ENCODE results near the gene GOSR2. TPM values are rescaled to one million over a fixed set of nuclear protein-coding genes. Genes with fewer than 3 reads are reported as not detected.

GOSR2 gene
- total RNA-seq, 1 experiment from 2014 or later: 53.5 TPM

DNA sequence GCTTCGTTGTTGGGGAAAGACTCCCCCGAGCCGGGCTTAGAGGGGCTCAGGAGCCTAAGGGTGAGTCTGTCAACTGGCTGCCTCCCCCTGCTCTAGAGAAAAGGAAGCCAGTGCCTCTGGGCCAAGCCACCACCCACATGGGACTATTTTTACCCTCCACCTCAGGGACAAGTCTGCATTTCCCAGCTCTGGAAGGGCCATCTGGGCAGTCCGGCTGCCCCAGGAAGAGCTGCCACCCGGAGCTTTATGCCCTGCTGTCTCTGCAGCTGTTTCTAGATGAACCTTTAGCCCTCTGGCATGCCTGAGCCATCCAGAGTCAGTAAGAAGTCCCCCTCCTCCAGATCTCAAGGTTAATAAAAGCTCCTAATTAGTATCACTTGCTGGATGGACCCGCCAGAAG lies 61.4 kb downstream of the GOSR2 start:
- H3K27me3 Mint-ChIP-seq (ENCODE audit: low read depth): peaks cover 62% of the 10 kb centered on the region
- Histone ChIP-seq H4K20me1 (ENCODE audit: control insufficient read depth, insufficient read depth, insufficient read length) (no peaks in the 10 kb centered on the region), H3K56ac (ENCODE audit: insufficient read length, low read depth, low read length) (no peak overlapping the region), H2AK5ac (ENCODE audit: insufficient read length, low read length) (no peak overlapping the region), H3K18ac (ENCODE audit: insufficient read length, low read depth, low read length) (no peak overlapping the region), H2BK120ac (ENCODE audit: low read depth, low read length, poor library complexity, severe bottlenecking) (no peak overlapping the region), H3K14ac (ENCODE audit: insufficient read depth, low read length) (no peak overlapping the region), H3K23ac (ENCODE audit: insufficient read length, low read depth, low read length) (no peak overlapping the region), H2BK12ac (ENCODE audit: insufficient read length, low read depth, low read length) (no peak overlapping the region), H3K9ac (ENCODE audit: extremely low read depth, insufficient read length, low read length) (no peak overlapping the region), H3K79me1 (ENCODE audit: insufficient read depth, low read depth, low read length, poor library complexity, severe bottlenecking) (no peaks in the 10 kb centered on the region), H2BK15ac (ENCODE audit: low read depth, low read length) (no peak overlapping the region), H3K27me3 (ENCODE audit: insufficient read depth, low read length) (peaks cover under 1% of the 10 kb centered on the region; the same call in 1 of the 2 replicates), H3K4ac (ENCODE audit: low read depth, low read length) (no peak overlapping the region), H3T11ph (ENCODE audit: low read length) (no peak overlapping the region), H3K4me1 (ENCODE audit: insufficient read depth, low read length) (no peaks in the 10 kb centered on the region), H3K79me2 (ENCODE audit: insufficient read depth, low read length) (no peaks in the 10 kb centered on the region), H4K91ac (ENCODE audit: insufficient read length, low read depth, low read length) (no peak overlapping the region), H2BK5ac (ENCODE audit: insufficient read length, low read length) (no peak overlapping the region), H2BK20ac (ENCODE audit: low read depth, low read length, poor library complexity, severe bottlenecking) (no peak overlapping the region), H4K5ac (ENCODE audit: insufficient read length, low read depth, low read length) (no peak overlapping the region), H3K27ac (ENCODE audit: insufficient read length, low read depth, low read length) (no peak overlapping the region), H2AFZ (ENCODE audit: low read length) (no peak overlapping the region), H3K23me2 (ENCODE audit: insufficient read length, low read depth, low read length, poor library complexity, severe bottlenecking) (peaks cover 2% of the 10 kb centered on the region), H4K8ac (replicated peaks; ENCODE audit: insufficient read length, low read depth, low read length) (no peak overlapping the region), H3K4me2 (ENCODE audit: insufficient read depth, insufficient read length, low read length) (no peak overlapping the region), H3K9me3 (ENCODE audit: control insufficient read depth, low read depth, low read length) (no peaks in the 10 kb centered on the region)
- no peak overlapping the region for H3K27ac Mint-ChIP-seq
- H3K4me1 Mint-ChIP-seq: peaks cover 11 to 26% of the 10 kb centered on the region in 2 experiments
- WGBS (ENCODE audit: extremely low coverage, insufficient read length, low lambda C conversion rate): no CpG with 5 or more reads among the region's 6 CpGs
- TF ChIP-seq, protein P1, sequence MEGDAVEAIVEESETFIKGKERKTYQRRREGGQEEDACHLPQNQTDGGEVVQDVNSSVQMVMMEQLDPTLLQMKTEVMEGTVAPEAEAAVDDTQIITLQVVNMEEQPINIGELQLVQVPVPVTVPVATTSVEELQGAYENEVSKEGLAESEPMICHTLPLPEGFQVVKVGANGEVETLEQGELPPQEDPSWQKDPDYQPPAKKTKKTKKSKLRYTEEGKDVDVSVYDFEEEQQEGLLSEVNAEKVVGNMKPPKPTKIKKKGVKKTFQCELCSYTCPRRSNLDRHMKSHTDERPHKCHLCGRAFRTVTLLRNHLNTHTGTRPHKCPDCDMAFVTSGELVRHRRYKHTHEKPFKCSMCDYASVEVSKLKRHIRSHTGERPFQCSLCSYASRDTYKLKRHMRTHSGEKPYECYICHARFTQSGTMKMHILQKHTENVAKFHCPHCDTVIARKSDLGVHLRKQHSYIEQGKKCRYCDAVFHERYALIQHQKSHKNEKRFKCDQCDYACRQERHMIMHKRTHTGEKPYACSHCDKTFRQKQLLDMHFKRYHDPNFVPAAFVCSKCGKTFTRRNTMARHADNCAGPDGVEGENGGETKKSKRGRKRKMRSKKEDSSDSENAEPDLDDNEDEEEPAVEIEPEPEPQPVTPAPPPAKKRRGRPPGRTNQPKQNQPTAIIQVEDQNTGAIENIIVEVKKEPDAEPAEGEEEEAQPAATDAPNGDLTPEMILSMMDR (conservative IDR thresholded peaks at IDR 0.05): no peak
- DNase-seq: no peak
- no peaks in the 10 kb centered on the region; a peak in 1 of 7 replicates for H3K36me3 Mint-ChIP-seq (ENCODE audit: insufficient read depth in 1 of 3, low read depth in 3 of 3)
- H3K4me3 Mint-ChIP-seq: no peak overlapping the region
- peaks cover 0 to 6% of the 10 kb centered on the region in 2 experiments; a peak in 1 of 5 replicates for H3K9me3 Mint-ChIP-seq

Data from H9 (cell line).